ENCODE data around the gene TUBA1B.

GRCh38 chr12:49092816-49093406, 38.3 kb downstream of the TUBA1B start:
- no peak for TF ChIP-seq POLR2A (IDR thresholded peaks at IDR 0.05; ENCODE audit: control extremely low read depth in 1 of 2, low read depth in 2 of 2, low read length in 2 of 2)
- TF ChIP-seq CTCF (IDR thresholded peaks at IDR 0.05; ENCODE audit: control extremely low read depth in 1 of 3, insufficient read depth in 1 of 3, low read depth in 1 of 3, low read length in 3 of 3) = no peak
- no peak for TF ChIP-seq RAD21 (IDR thresholded peaks at IDR 0.05 in 1 of 2, conservative IDR thresholded peaks at IDR 0.05 in 1 of 2; ENCODE audit: low read depth in 2 of 2, low read length in 2 of 2)
- TF ChIP-seq USF2 (IDR thresholded peaks at IDR 0.05; ENCODE audit: low read length) = no peak
- TF ChIP-seq YY1 (IDR thresholded peaks at IDR 0.05; ENCODE audit: low read depth, low read length) = no peak
- no peak for TF ChIP-seq NRF1 (IDR thresholded peaks at IDR 0.05; ENCODE audit: low read depth, low read length)
- no peak for TF ChIP-seq RNF2 (IDR thresholded peaks at IDR 0.05; ENCODE audit: borderline replicate concordance, low read depth, low read length, missing control alignments, poor library complexity, severe bottlenecking)
